H1 (cell line): ENCODE data around the gene GDAP2. TPM values are rescaled to one million over a fixed set of nuclear protein-coding genes. Genes with fewer than 3 reads are reported as not detected.

ENCODE experiments used
- CTCF ChIA-PET: fragments of 300-600 bp; sonication (Branson Sonifier 250); formaldehyde crosslinking; loops from one replicate; lab custom pipeline; 2021; ENCODE audit not compliant: partially characterized antibody; lab: Charles Lee
- POLR2A ChIA-PET: fragments of 300-600 bp; sonication (Branson Sonifier 250); formaldehyde crosslinking; loops from one replicate; lab custom pipeline; 2021; ENCODE audit warnings: inconsistent platforms; ENCODE audit not compliant: partially characterized antibody; lab: Charles Lee
- DNase-seq, 2 experiments: peaks; one replicate each; pipeline versions ENCODE4 v3.0.0 to v3.0.0-alpha.2; 2010 to 2022; ENCODE audit warnings: low spot score in 2 of 2, low read depth in 1 of 2, mixed read lengths in 1 of 2
- FAIRE-seq: peaks from 2 replicates; lab custom pipeline; 2011; peaks lifted over from hg19 to GRCh38; lab: Jason Lieb, UNC
- H2AFZ ChIP-seq: 2 replicates; pipeline ENCODE4 v1.8.1; 2012; ENCODE audit warnings: low read length, inconsistent platforms
- H2AK5ac ChIP-seq: 2 replicates; pipeline ENCODE4 v1.6.1; 2013; ENCODE audit warnings: low read depth, low read length
- H2BK120ac ChIP-seq: replicated peaks from 2 replicates; pipeline ENCODE3; 2013; ENCODE audit warnings: low read depth, low read length, inconsistent platforms
- H2BK12ac ChIP-seq: 2 replicates; pipeline ENCODE4 v1.6.1; 2013; ENCODE audit warnings: low read depth, low read length
- H2BK15ac ChIP-seq: 2 replicates; pipeline ENCODE4 v1.6.1; 2013; ENCODE audit warnings: low read length
- H2BK20ac ChIP-seq: 2 replicates; pipeline ENCODE4 v1.6.1; 2013; ENCODE audit warnings: low read length
- H2BK5ac ChIP-seq: 2 replicates; pipeline ENCODE4 v1.6.1; 2013; ENCODE audit warnings: low read depth, low read length
- H3K14ac ChIP-seq: 2 replicates; pipeline ENCODE4 v1.6.1; 2013; ENCODE audit warnings: inconsistent platforms; ENCODE audit not compliant: insufficient read length
- H3K18ac ChIP-seq: 2 replicates; pipeline ENCODE4 v1.6.1; 2013; ENCODE audit warnings: low read length; ENCODE audit errors: extremely low read depth
- H3K23ac ChIP-seq: 2 replicates; pipeline ENCODE4 v1.6.1; 2013; ENCODE audit warnings: inconsistent platforms; ENCODE audit not compliant: insufficient read length
- H3K23me2 ChIP-seq: 2 replicates; pipeline ENCODE4 v1.6.1; 2013; ENCODE audit warnings: low read depth, low read length
- H3K27ac ChIP-seq: 2 replicates; pipeline ENCODE4 v1.6.1; 2011; ENCODE audit warnings: low read depth, low read length, inconsistent platforms
- H3K27me3 ChIP-seq, 4 experiments: replicated peaks in 1 of 4; 1 replicate in 1 of 4; 2 replicates in 3 of 4; pipeline versions ENCODE4 v1.6.1 to v1.8.1; 2011 to 2013; ENCODE audit warnings: low read length in 3 of 4, mild to moderate bottlenecking in 3 of 4, inconsistent platforms in 2 of 4, mixed read lengths in 2 of 4, moderate library complexity in 1 of 4; ENCODE audit not compliant: control insufficient read depth in 3 of 4, insufficient read depth in 3 of 4; ENCODE audit errors: extremely low read depth in 1 of 4
- H3K36me3 ChIP-seq, 4 experiments: 2 replicates each; pipeline versions ENCODE4 v1.6.1 to v1.8.1; 2011 to 2013; ENCODE audit warnings: mild to moderate bottlenecking in 4 of 4, low read length in 3 of 4, moderate library complexity in 2 of 4, control low read depth in 1 of 4, inconsistent platforms in 1 of 4; ENCODE audit not compliant: insufficient read depth in 4 of 4, control insufficient read depth in 2 of 4
- H3K4ac ChIP-seq: replicated peaks from 2 replicates; pipeline ENCODE3; 2013; ENCODE audit warnings: low read length, low read depth, mixed read lengths, inconsistent platforms; ENCODE audit not compliant: insufficient read length
- H3K4me1 ChIP-seq, 4 experiments: replicated peaks in 1 of 4; 1 replicate in 1 of 4; 2 replicates in 3 of 4; pipeline versions ENCODE4 v1.6.1 to v1.8.1; 2011 to 2013; ENCODE audit warnings: low read length in 3 of 4, inconsistent platforms in 2 of 4, mixed read lengths in 1 of 4; ENCODE audit not compliant: insufficient read depth in 4 of 4, control insufficient read depth in 3 of 4
- H3K4me2 ChIP-seq, 2 experiments: 2 replicates each; pipeline versions ENCODE4 v1.6.1 to v1.8.1; 2011 to 2013; ENCODE audit warnings: low read depth in 2 of 2, low read length in 2 of 2, control low read depth in 1 of 2, inconsistent platforms in 1 of 2, mild to moderate bottlenecking in 1 of 2; ENCODE audit not compliant: insufficient read depth in 1 of 2
- H3K4me3 ChIP-seq, 4 experiments: fragments of 200-600, 300-600 bp in 1 of 4; sonication (generic), shearing (Covaris generic), sonication (Bioruptor Twin) in 1 of 4; 2 replicates each; pipeline versions ENCODE4 v1.5.1 to v1.8.1; 2011 to 2016; ENCODE audit warnings: low read length in 4 of 4, low read depth in 3 of 4, control low read depth in 2 of 4, inconsistent platforms in 2 of 4, mild to moderate bottlenecking in 2 of 4, mixed read lengths in 1 of 4, moderate library complexity in 1 of 4; ENCODE audit not compliant: insufficient read depth in 2 of 4; ENCODE audit errors: extremely low read depth in 1 of 4
- H3K56ac ChIP-seq: replicated peaks from 2 replicates; pipeline ENCODE3; 2013; ENCODE audit warnings: low read depth, mild to moderate bottlenecking, mixed read lengths, low read length, inconsistent platforms; ENCODE audit not compliant: insufficient read length
- H3K79me1 ChIP-seq: 2 replicates; pipeline ENCODE4 v1.6.1; 2013; ENCODE audit warnings: low read depth, low read length, control low read depth
- H3K79me2 ChIP-seq, 2 experiments: 2 replicates each; pipeline versions ENCODE4 v1.6.1 to v1.8.1; 2012 to 2013; ENCODE audit warnings: low read length in 2 of 2, mild to moderate bottlenecking in 2 of 2, inconsistent platforms in 1 of 2; ENCODE audit not compliant: insufficient read depth in 2 of 2, control insufficient read depth in 1 of 2
- H3K9ac ChIP-seq, 4 experiments: replicated peaks in 1 of 4; 1 replicate in 1 of 4; 2 replicates in 3 of 4; pipeline versions ENCODE4 v1.6.1 to v1.8.1; 2011 to 2013; ENCODE audit warnings: low read depth in 3 of 4, low read length in 3 of 4, control low read depth in 2 of 4, mild to moderate bottlenecking in 2 of 4, moderate library complexity in 2 of 4, inconsistent platforms in 1 of 4; ENCODE audit errors: extremely low read depth in 1 of 4
- H3K9me3 ChIP-seq, 2 experiments: 2 replicates each; pipeline versions ENCODE4 v1.6.1 to v1.8.1; 2012 to 2013; ENCODE audit warnings: mild to moderate bottlenecking in 2 of 2, moderate library complexity in 2 of 2, control low read depth in 1 of 2, inconsistent platforms in 1 of 2, low read depth in 1 of 2, low read length in 1 of 2, mixed read lengths in 1 of 2; ENCODE audit not compliant: insufficient read depth in 2 of 2
- H4K20me1 ChIP-seq, 2 experiments: replicated peaks in 1 of 2; 2 replicates each; pipeline versions ENCODE3 to v1.8.1; 2011 to 2013; ENCODE audit warnings: inconsistent platforms in 2 of 2, low read length in 2 of 2, mild to moderate bottlenecking in 1 of 2; ENCODE audit not compliant: insufficient read depth in 2 of 2, control insufficient read depth in 1 of 2
- H4K5ac ChIP-seq: 2 replicates; pipeline ENCODE4 v1.6.1; 2013; ENCODE audit warnings: low read length, low read depth, mixed read lengths, inconsistent platforms; ENCODE audit not compliant: insufficient read length
- H4K8ac ChIP-seq: 2 replicates; pipeline ENCODE4 v1.8.0; 2013; ENCODE audit warnings: mild to moderate bottlenecking, moderate library complexity, low read length, inconsistent platforms; ENCODE audit not compliant: insufficient read depth; ENCODE audit errors: extremely low read depth
- H4K91ac ChIP-seq: replicated peaks from 2 replicates; pipeline ENCODE3; 2013; ENCODE audit warnings: low read length, mixed read lengths, inconsistent platforms; ENCODE audit not compliant: insufficient read length
- BACH1 ChIP-seq: IDR thresholded peaks from 2 replicates; pipeline ENCODE4 v1.6.1; 2012; ENCODE audit warnings: low read length, improper control_type of control experiment
- BCL11A ChIP-seq, 2 experiments: IDR thresholded peaks; one replicate each; pipeline ENCODE4 v1.6.1; 2011; ENCODE audit warnings: low read depth in 2 of 2, low read length in 2 of 2, mild to moderate bottlenecking in 2 of 2
- CBX8 ChIP-seq: fragments of 300-800, 300-1000 bp; sonication (generic); IDR thresholded peaks from 2 replicates; pipeline ENCODE4 v1.7.1; 2016; ENCODE audit warnings: low read depth, low read length, borderline replicate concordance
- JUND ChIP-seq: IDR thresholded peaks from 2 replicates; pipeline ENCODE4 v1.6.1; 2011; ENCODE audit warnings: mild to moderate bottlenecking, improper control_type of control experiment, low read length
- NANOG ChIP-seq: IDR thresholded peaks from 2 replicates; pipeline ENCODE4 v1.6.1; 2011; ENCODE audit warnings: low read length, low read depth, mild to moderate bottlenecking, inconsistent platforms; ENCODE audit not compliant: insufficient read depth, poor library complexity, severe bottlenecking
- PHF8 ChIP-seq: fragments of 200-600 bp; sonication (generic); conservative IDR thresholded peaks from 2 replicates; pipeline ENCODE4 v1.7.1; 2012; ENCODE audit warnings: low read depth, mild to moderate bottlenecking, inconsistent platforms, low read length, moderate library complexity
- RFX5 ChIP-seq: IDR thresholded peaks from 2 replicates; pipeline ENCODE4 v1.6.1; 2011; ENCODE audit warnings: low read depth, low read length, improper control_type of control experiment, borderline replicate concordance
- TCF12 ChIP-seq: IDR thresholded peaks from 2 replicates; pipeline ENCODE4 v1.6.1; 2011; ENCODE audit warnings: low read depth, mild to moderate bottlenecking, low read length
- WGBS, 2 experiments: shearing (Covaris generic) in 1 of 2; methylation state at CpG; one replicate each; pipeline versions ENCODE4 v1.1.6 to v1.1.7; 2013 to 2015; ENCODE audit warnings: low lambda C conversion rate in 2 of 2, mixed read lengths in 2 of 2, inconsistent platforms in 1 of 2, low coverage in 1 of 2, missing lambda C conversion rate in 1 of 2; ENCODE audit not compliant: insufficient replicate concordance in 2 of 2, insufficient coverage in 1 of 2, insufficient read length in 1 of 2; ENCODE audit errors: extremely low coverage in 1 of 2, missing lambda C conversion rate in 1 of 2; 5-methylcytosine and 5-hydroxymethylcytosine counted together
- polyA plus RNA-seq, 7 experiments: library from polyadenylated mRNA; depleted of rRNA in 3 of 7; stranded (reverse) in 5 of 7; unstranded in 2 of 7; fragments of >200 nt in 5 of 7; fragments of 200-250 nt in 2 of 7; gene quantifications; 1 replicate in 5 of 7; 2 replicates in 1 of 7; 4 replicates in 1 of 7; pipeline versions ENCODE4 v1.2.1 to v1.2.3, GENCODE V29; 2011 to 2013; ENCODE audit warnings: missing spikeins in 2 of 7, mixed read lengths in 2 of 7
- total RNA-seq: library from RNA; stranded (reverse); fragmentation: NEBNext Ultra II Directional; extraction: Animal tissue kit (Norgen Biotek cat#: 25700); gene quantifications from 2 replicates; pipeline ENCODE4 v1.2.1, GENCODE V29; 2021

GDAP2 gene
- total and polyA plus RNA-seq, 2 of the 8 experiments (the other 6 are each of a cell fraction or from before 2014, with no cell fraction given), result 8.6 to 27.8 TPM

DNA sequence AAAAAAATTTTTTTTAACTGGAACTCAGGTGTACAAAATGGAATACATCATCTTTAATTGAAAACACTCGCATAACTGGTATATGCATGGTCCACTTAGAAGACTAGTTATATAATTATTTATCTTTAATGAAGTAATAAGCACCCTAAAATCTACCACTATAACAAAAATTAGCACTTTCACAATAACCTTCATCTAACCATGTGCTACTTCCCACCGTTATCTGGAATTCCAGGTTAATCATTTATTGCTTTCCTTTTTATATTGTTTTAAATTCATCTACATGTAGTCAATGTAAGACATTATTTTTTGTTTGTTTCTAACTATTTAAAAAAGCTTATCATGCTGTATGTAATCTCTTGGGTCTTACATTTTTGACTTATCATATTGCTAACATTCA lies 39.0 kb downstream of the GDAP2 start:
- Histone ChIP-seq H3K56ac (no peak overlapping the region), H4K8ac (no peak overlapping the region), H3K27me3 (no peaks in the 10 kb centered on the region), H4K5ac (no peak overlapping the region), H3K27ac (no peak overlapping the region), H2BK120ac (no peak overlapping the region), H2BK5ac (no peak overlapping the region), H3K9me3 (no peaks in the 10 kb centered on the region), H3K79me1 (no peaks in the 10 kb centered on the region), H3K79me2 (no peaks in the 10 kb centered on the region), H2AK5ac (no peak overlapping the region)
- CTCF ChIA-PET, result no interaction called here
- 88% methylated on average over 2 of the region's 2 CpGs; no CpG with 5 or more reads in 1 of the 2 experiments for WGBS, 2 experiments
- no peak for FAIRE-seq
- TF ChIP-seq BACH1 (no peak), PHF8 (no peak), BCL11A (IDR thresholded peaks at IDR 0.05; ENCODE audit: low read depth in 2 of 2, low read length in 2 of 2) (no peak), TCF12 (no peak), NANOG (no peak), JUND (no peak), RFX5 (no peak), CBX8 (no peak)
- TF ChIP-seq, all 59 proteins: peak for 0
- no peak overlapping the region for H2BK12ac ChIP-seq
- no peak overlapping the region for H3K14ac ChIP-seq
- no peaks in the 10 kb centered on the region for H3K23me2 ChIP-seq
- no peak overlapping the region for H3K4me2 ChIP-seq
- H3K4me1 ChIP-seq, result no peaks in the 10 kb centered on the region
- no peak overlapping the region for H3K18ac ChIP-seq
- H2AFZ ChIP-seq, result no peak overlapping the region
- H4K20me1 ChIP-seq, result no peaks in the 10 kb centered on the region
- DNase-seq, result no peak
- POLR2A ChIA-PET, result no interaction called here
- no peak overlapping the region for H2BK15ac ChIP-seq
- H3K4me3 ChIP-seq, result no peak overlapping the region
- no peak overlapping the region for H3K9ac ChIP-seq
- H3K23ac ChIP-seq, result no peak overlapping the region
- H2BK20ac ChIP-seq, result no peak overlapping the region
- H3K36me3 ChIP-seq, result peaks cover 0 to 2% (median 0%) of the 10 kb centered on the region in 4 experiments; a peak in 1 of 8 replicates
- no peak overlapping the region for H3K4ac ChIP-seq
- no peak overlapping the region for H4K91ac ChIP-seq
